ENCODE measurements around the gene ATG4D. TPM values are rescaled to one million over a fixed set of nuclear protein-coding genes. Genes with fewer than 3 reads are reported as not detected.

Gene ATG4D
- total and polyA plus RNA-seq, 2 experiments from 2014 or later: 15.1 to 55.5 TPM

- H3K4me2 ChIP-seq: no peak overlapping the region
- no peak for DNase-seq (ENCODE audit: low spot score)
Measured at GRCh38 chr19:10577951-10578350, 34.2 kb downstream of the ATG4D start.

GRCh38 chr19:10580979-10581631 lies 37.4 kb downstream of the ATG4D start:
- Mint-ChIP-seq H3K4me1 (0 out of 3 replicates have a peak, but pooled peaks cover 5% of the 10 kb centered on the region), H3K27me3 (ENCODE audit: insufficient read depth, low read depth, poor library complexity) (peaks cover 4% of the 10 kb centered on the region), H3K4me3 (no peak overlapping the region; the same call in 2 of the 3 replicates), H3K27ac (peak overlapping the region; percentile 69), H3K9me3 (no peaks in the 10 kb centered on the region), H3K36me3 (ENCODE audit: low read depth) (peaks cover 72% of the 10 kb centered on the region)
- H3F3A ChIP-seq (replicated peaks; ENCODE audit: low read depth): peaks cover 15% of the 10 kb centered on the region; the same call in 1 of the 2 replicates
- peaks cover 8% of the 10 kb centered on the region for H3K79me2 ChIP-seq (replicated peaks; ENCODE audit: insufficient read depth)
- peak; percentile 25; the same call in 1 of the 2 replicates for TF ChIP-seq CREB1 (CRISPR knock-in tag; IDR thresholded peaks at IDR 0.05; ENCODE audit: low read depth)
- TF ChIP-seq CTCF (conservative IDR thresholded peaks at IDR 0.05; ENCODE audit: low read depth in 2 of 2): peak; percentile 94 to 97
- TF ChIP-seq EZH2 (IDR thresholded peaks at IDR 0.05; ENCODE audit: low read depth, unreplicated experiment): no peak
- H3K4me3 ChIP-seq: no peak overlapping the region
- no peak overlapping the region for H3K27ac ChIP-seq (ENCODE audit: low read depth)
- no peak overlapping the region for H2AFZ ChIP-seq
- ATAC-seq (peak; percentile 95), DNase-seq (ENCODE audit: low spot score) (peak; percentile 100)
- no peaks in the 10 kb centered on the region for H3K27me3 ChIP-seq (ENCODE audit: insufficient read depth)
- H3K36me3 ChIP-seq (ENCODE audit: insufficient read depth): peaks cover 28% of the 10 kb centered on the region
- no peaks in the 10 kb centered on the region for H3K9me2 ChIP-seq (ENCODE audit: insufficient read depth)
- H3K4me2 ChIP-seq: no peak overlapping the region
- H4K20me1 ChIP-seq (replicated peaks; ENCODE audit: insufficient read depth): no peaks in the 10 kb centered on the region
- peaks cover 2% of the 10 kb centered on the region; the same call in 1 of the 2 replicates for H3K4me1 ChIP-seq (ENCODE audit: insufficient read depth)

More at GRCh38 chr19:10577951-10578350, 34.2 kb downstream of the ATG4D start:
- H3K4me3 Mint-ChIP-seq: no peak overlapping the region
- H3K27me3 Mint-ChIP-seq (ENCODE audit: insufficient read depth, low read depth, poor library complexity): peaks cover 2% of the 10 kb centered on the region
- Histone ChIP-seq H3K4me3 (no peak overlapping the region), H3K79me2 (replicated peaks; ENCODE audit: insufficient read depth) (no peaks in the 10 kb centered on the region), H3K27me3 (ENCODE audit: insufficient read depth) (no peaks in the 10 kb centered on the region), H2AFZ (no peak overlapping the region), H3K36me3 (ENCODE audit: insufficient read depth) (peaks cover 28% of the 10 kb centered on the region), H3K9me2 (ENCODE audit: insufficient read depth) (no peaks in the 10 kb centered on the region), H3F3A (replicated peaks; ENCODE audit: low read depth) (0 out of 2 replicates have a peak, but pooled peaks cover 7% of the 10 kb centered on the region), H3K4me1 (ENCODE audit: insufficient read depth) (no peaks in the 10 kb centered on the region), H3K27ac (ENCODE audit: low read depth) (no peak overlapping the region), H4K20me1 (replicated peaks; ENCODE audit: insufficient read depth) (no peaks in the 10 kb centered on the region)
- ATAC-seq: no peak
- H3K9me3 Mint-ChIP-seq: no peaks in the 10 kb centered on the region
- H3K27ac Mint-ChIP-seq: no peak overlapping the region
- H3K4me1 Mint-ChIP-seq: no peaks in the 10 kb centered on the region
- H3K36me3 Mint-ChIP-seq (ENCODE audit: low read depth): peaks cover 78% of the 10 kb centered on the region
- TF ChIP-seq ZNF331 (CRISPR knock-in tag; IDR thresholded peaks at IDR 0.05; ENCODE audit: low read depth): no peak
- TF ChIP-seq, protein P1, sequence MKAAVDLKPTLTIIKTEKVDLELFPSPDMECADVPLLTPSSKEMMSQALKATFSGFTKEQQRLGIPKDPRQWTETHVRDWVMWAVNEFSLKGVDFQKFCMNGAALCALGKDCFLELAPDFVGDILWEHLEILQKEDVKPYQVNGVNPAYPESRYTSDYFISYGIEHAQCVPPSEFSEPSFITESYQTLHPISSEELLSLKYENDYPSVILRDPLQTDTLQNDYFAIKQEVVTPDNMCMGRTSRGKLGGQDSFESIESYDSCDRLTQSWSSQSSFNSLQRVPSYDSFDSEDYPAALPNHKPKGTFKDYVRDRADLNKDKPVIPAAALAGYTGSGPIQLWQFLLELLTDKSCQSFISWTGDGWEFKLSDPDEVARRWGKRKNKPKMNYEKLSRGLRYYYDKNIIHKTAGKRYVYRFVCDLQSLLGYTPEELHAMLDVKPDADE (IDR thresholded peaks at IDR 0.05): no peak
- TF ChIP-seq, protein P2, sequence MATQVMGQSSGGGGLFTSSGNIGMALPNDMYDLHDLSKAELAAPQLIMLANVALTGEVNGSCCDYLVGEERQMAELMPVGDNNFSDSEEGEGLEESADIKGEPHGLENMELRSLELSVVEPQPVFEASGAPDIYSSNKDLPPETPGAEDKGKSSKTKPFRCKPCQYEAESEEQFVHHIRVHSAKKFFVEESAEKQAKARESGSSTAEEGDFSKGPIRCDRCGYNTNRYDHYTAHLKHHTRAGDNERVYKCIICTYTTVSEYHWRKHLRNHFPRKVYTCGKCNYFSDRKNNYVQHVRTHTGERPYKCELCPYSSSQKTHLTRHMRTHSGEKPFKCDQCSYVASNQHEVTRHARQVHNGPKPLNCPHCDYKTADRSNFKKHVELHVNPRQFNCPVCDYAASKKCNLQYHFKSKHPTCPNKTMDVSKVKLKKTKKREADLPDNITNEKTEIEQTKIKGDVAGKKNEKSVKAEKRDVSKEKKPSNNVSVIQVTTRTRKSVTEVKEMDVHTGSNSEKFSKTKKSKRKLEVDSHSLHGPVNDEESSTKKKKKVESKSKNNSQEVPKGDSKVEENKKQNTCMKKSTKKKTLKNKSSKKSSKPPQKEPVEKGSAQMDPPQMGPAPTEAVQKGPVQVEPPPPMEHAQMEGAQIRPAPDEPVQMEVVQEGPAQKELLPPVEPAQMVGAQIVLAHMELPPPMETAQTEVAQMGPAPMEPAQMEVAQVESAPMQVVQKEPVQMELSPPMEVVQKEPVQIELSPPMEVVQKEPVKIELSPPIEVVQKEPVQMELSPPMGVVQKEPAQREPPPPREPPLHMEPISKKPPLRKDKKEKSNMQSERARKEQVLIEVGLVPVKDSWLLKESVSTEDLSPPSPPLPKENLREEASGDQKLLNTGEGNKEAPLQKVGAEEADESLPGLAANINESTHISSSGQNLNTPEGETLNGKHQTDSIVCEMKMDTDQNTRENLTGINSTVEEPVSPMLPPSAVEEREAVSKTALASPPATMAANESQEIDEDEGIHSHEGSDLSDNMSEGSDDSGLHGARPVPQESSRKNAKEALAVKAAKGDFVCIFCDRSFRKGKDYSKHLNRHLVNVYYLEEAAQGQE (IDR thresholded peaks at IDR 0.05; ENCODE audit: unreplicated experiment): no peak
- no peak for TF ChIP-seq POLR2AphosphoS5 (IDR thresholded peaks at IDR 0.05; ENCODE audit: low read depth)
- TF ChIP-seq EZH2phosphoT487 (IDR thresholded peaks at IDR 0.05; ENCODE audit: unreplicated experiment): no peak
- no peak for TF ChIP-seq EZH2 (IDR thresholded peaks at IDR 0.05; ENCODE audit: low read depth, unreplicated experiment)

Data from GM23338 (cell line).